HG02623 (cell line): ENCODE measurements around the gene SNAP23.
A peak's percentile ranks its signal among the peaks of the same experiment; 100 is the strongest.
"Not testable (repeated sequence)": the region's sequence is repeated elsewhere in the genome, so short reads cannot be mapped to it uniquely, and the experiment has no call there.

Experiments
- ATAC-seq: cut with Tn5 transposase; IDR thresholded peaks from one replicate; pipeline ENCODE4 v1.9.1; 2021; ENCODE audit warnings: moderate library complexity; ENCODE audit not compliant: unreplicated experiment

The SNAP23 gene

GRCh38 chr15:42556550-42557207 is 61.2 kb downstream of the SNAP23 start:
- ATAC-seq = not testable (repeated sequence)

GRCh38 chr15:42558739-42559138 is 63.3 kb downstream of the SNAP23 start:
- ATAC-seq = no peak

GRCh38 chr15:42575188-42576039 is 80.0 kb downstream of the SNAP23 start, which contains the start of gene STARD9:
STARD9 (plus strand) TSS chr15:42575606; CDS start chr15:42575716, 110 bp downstream.
- peak; percentile 81 for ATAC-seq

GRCh38 chr15:42576040-42576594 is 80.7 kb downstream of the SNAP23 start:
- ATAC-seq = no peak

- no peak for ATAC-seq
Measured at GRCh38 chr15:42576776-42577175, 81.3 kb downstream of the SNAP23 start.

DNA sequence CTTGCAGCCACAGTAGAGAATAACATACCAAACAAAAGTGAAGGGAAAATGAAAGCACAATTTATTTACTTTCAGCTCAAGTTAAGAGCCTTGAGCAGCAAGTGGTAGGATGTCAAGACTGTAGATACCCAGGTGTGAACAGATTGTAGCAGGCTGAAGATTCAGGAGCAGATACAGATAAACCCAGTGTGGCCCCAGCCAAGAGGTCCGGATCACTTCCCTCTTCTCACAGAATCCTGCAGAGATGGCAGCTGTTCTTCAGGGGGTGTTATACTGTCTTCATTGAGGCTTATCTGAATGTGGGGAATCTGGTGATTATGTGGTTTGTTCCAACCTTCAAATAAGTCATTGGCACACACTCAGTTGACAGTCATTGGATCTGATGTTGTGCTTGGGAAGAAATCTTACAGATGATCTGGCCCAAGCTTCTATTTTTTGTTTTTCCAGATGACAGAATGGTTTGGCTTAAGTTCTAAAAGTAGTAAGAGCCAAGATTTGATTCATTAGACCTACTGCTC is 82.1 kb downstream of the SNAP23 start:
- no peak for ATAC-seq

- ATAC-seq = no peak
Measured at GRCh38 chr15:42578984-42579537, 83.6 kb downstream of the SNAP23 start.

- peak; percentile 77 for ATAC-seq
Measured at GRCh38 chr15:42581272-42581730, 85.9 kb downstream of the SNAP23 start.
